Mucosa of gallbladder (tissue), 1 donor: ENCODE results near the gene COL26A1. TPM values are rescaled to one million over a fixed set of nuclear protein-coding genes. Genes with fewer than 3 reads are reported as not detected.
"Not testable (repeated sequence)": the region's sequence is repeated elsewhere in the genome, so short reads cannot be mapped to it uniquely, and the experiment has no call there.

Experiments used
- DNase-seq: peaks from one replicate; pipeline ENCODE4 v3.0.0-alpha.2; 2020; ENCODE audit warnings: low spot score
- total RNA-seq: library from RNA; stranded (reverse); gene quantifications from one replicate; pipeline ENCODE4 v1.2.1, GENCODE V29; 2021
- donor health status: DM: no; HTN: no; CAD: no.

The COL26A1 gene
- total RNA-seq, 1 donor from 2014 or later: 0.29 TPM

- no peak for DNase-seq
Measured at GRCh38 chr7:101402081-101402779, 39.6 kb downstream of the COL26A1 start.

- DNase-seq: no peak
Measured at GRCh38 chr7:101402835-101403234, 40.2 kb downstream of the COL26A1 start.

GRCh38 chr7:101405474-101406067, 42.9 kb downstream of the COL26A1 start:
- DNase-seq: no peak

GRCh38 chr7:101410743-101411507, 48.2 kb downstream of the COL26A1 start:
- no peak for DNase-seq

GRCh38 chr7:101411508-101411874, 48.8 kb downstream of the COL26A1 start:
- no peak for DNase-seq

GRCh38 chr7:101412976-101413375, 50.3 kb downstream of the COL26A1 start:
- no peak for DNase-seq

- no peak for DNase-seq
Measured at GRCh38 chr7:101418694-101419093, 56.0 kb downstream of the COL26A1 start.

- no peak for DNase-seq
Measured at GRCh38 chr7:101419831-101420230, 57.2 kb downstream of the COL26A1 start.

GRCh38 chr7:101420436-101420835, 57.8 kb downstream of the COL26A1 start:
- DNase-seq: no peak

- DNase-seq: no peak
Measured at GRCh38 chr7:101422356-101423195, 59.9 kb downstream of the COL26A1 start.

GRCh38 chr7:101426303-101427011, 63.8 kb downstream of the COL26A1 start:
- no peak for DNase-seq

GRCh38 chr7:101428093-101428866, 65.6 kb downstream of the COL26A1 start:
- DNase-seq: no peak

- DNase-seq: no peak
Measured at GRCh38 chr7:101432316-101432715, 69.6 kb downstream of the COL26A1 start.

GRCh38 chr7:101433688-101434087, 71.0 kb downstream of the COL26A1 start:
- no peak for DNase-seq

- not testable (repeated sequence) for DNase-seq
Measured at GRCh38 chr7:101434155-101434554, 71.5 kb downstream of the COL26A1 start.

- DNase-seq: no peak
Measured at GRCh38 chr7:101435461-101436220, 73.0 kb downstream of the COL26A1 start.

- no peak for DNase-seq
Measured at GRCh38 chr7:101436221-101436735, 73.6 kb downstream of the COL26A1 start.

- DNase-seq: no peak
Measured at GRCh38 chr7:101436857-101437576, 74.3 kb downstream of the COL26A1 start.

- no peak for DNase-seq
Measured at GRCh38 chr7:101441890-101442289, 79.2 kb downstream of the COL26A1 start.
